Measurements from ENCODE around the gene TAF1C. TPM values are rescaled to one million over a fixed set of nuclear protein-coding genes. Genes with fewer than 3 reads are reported as not detected.

The TAF1C gene
- total and polyA plus RNA-seq, 9 of the 15 experiments (the other 6 are each of a cell fraction or from before 2014, with no cell fraction given): 1.5 to 74.8 (median 21.0) TPM

- TF ChIP-seq, protein P1, sequence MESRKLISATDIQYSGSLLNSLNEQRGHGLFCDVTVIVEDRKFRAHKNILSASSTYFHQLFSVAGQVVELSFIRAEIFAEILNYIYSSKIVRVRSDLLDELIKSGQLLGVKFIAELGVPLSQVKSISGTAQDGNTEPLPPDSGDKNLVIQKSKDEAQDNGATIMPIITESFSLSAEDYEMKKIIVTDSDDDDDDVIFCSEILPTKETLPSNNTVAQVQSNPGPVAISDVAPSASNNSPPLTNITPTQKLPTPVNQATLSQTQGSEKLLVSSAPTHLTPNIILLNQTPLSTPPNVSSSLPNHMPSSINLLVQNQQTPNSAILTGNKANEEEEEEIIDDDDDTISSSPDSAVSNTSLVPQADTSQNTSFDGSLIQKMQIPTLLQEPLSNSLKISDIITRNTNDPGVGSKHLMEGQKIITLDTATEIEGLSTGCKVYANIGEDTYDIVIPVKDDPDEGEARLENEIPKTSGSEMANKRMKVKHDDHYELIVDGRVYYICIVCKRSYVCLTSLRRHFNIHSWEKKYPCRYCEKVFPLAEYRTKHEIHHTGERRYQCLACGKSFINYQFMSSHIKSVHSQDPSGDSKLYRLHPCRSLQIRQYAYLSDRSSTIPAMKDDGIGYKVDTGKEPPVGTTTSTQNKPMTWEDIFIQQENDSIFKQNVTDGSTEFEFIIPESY (CRISPR knock-in tag; IDR thresholded peaks at IDR 0.05): peak; percentile 97
- peak; percentile 92; the same call in 1 of the 2 replicates for TF ChIP-seq MBD2 (IDR thresholded peaks at IDR 0.05; ENCODE audit: borderline replicate concordance, low read depth)
- TF ChIP-seq TSC22D4 (tag; IDR thresholded peaks at IDR 0.05): no peak
- no peak for TF ChIP-seq COPS2 (conservative IDR thresholded peaks at IDR 0.05)
- TF ChIP-seq E2F1 (CRISPR knock-in tag; IDR thresholded peaks at IDR 0.05): no peak
Observed at GRCh38 chr16:84190731-84191388, 4.0 kb upstream of the TAF1C start, which contains the start of gene ADAD2 (continued).

- H3K79me2 ChIP-seq (ENCODE audit: control insufficient read depth, insufficient read depth, low read length): peaks cover 26% of the 10 kb centered on the region
- intact Hi-C loops (cut with micrococcal nuclease) (loop anchor here (5.0 kb wide), 1 partner anchor 298 kb away; no protein-coding TSS in a partner anchor), in situ Hi-C loops (cut with MboI) (loop anchor here (10.0 kb wide), 1 partner anchor 230 kb away; the partner anchor contains the start of gene OSGIN1)
- BruUV-seq (replicated peaks): no TSS peak
- H3K9ac ChIP-seq (ENCODE audit: insufficient read depth in 1 of 2, low read depth in 2 of 2, low read length in 2 of 2): peak overlapping the region in 1 of 2 experiments; percentile 38; a peak in 2 of 4 replicates
- ATAC-seq: no peak
- H3K4me3 ChIP-seq: no peak overlapping the region
- WGBS (ENCODE audit: insufficient coverage, low coverage, missing lambda C conversion rate): 95% methylated on average over 10 of the region's 10 CpGs
- peaks cover 13% of the 10 kb centered on the region for H3K9me1 ChIP-seq (ENCODE audit: control insufficient read depth, insufficient read depth, low read length)
- H3K36me3 ChIP-seq (ENCODE audit: control insufficient read depth, insufficient read depth, low read length): peaks cover 57% of the 10 kb centered on the region; the same call in 2 of the 3 replicates
- H2AFZ ChIP-seq (ENCODE audit: low read depth, low read length): no peak overlapping the region
- POLR2A ChIA-PET: no interaction called here
- CTCF ChIA-PET (ENCODE audit: low intra/inter-chr PET ratio): interaction anchor here (0.6 kb wide), 1 partner anchor 508 kb away, joined by 3 read pairs; no protein-coding TSS in a partner anchor
- H3K4me2 ChIP-seq (ENCODE audit: insufficient read depth, low read length): no peak overlapping the region
- no peaks in the 10 kb centered on the region for H4K20me1 ChIP-seq (replicated peaks; ENCODE audit: control insufficient read depth, insufficient read depth, low read length)
- H3K9me3 ChIP-seq (replicated peaks; ENCODE audit: control insufficient read depth, insufficient read depth, low read depth, low read length): peaks cover 2% of the 10 kb centered on the region; the same call in 1 of the 2 replicates
- no peak for FAIRE-seq
- H3K27ac ChIP-seq (ENCODE audit: extremely low read depth, low read depth, low read length): no peak overlapping the region
- no peak for DNase-seq (ENCODE audit: extremely low read depth in 1 of 4, low spot score in 3 of 4)
- H3K27me3 ChIP-seq (ENCODE audit: control insufficient read depth in 2 of 2, insufficient read depth in 2 of 2, low read length in 2 of 2): peaks cover 0 to 1% of the 10 kb centered on the region in 2 experiments; a peak in 1 of 5 replicates
- peaks cover 5 to 39% of the 10 kb centered on the region in 2 experiments; a peak in 4 of 5 replicates for H3K4me1 ChIP-seq (replicated peaks in 1 of 2; ENCODE audit: control insufficient read depth in 2 of 2, insufficient read depth in 2 of 2, low read length in 2 of 2)
- TF ChIP-seq NCOA1 (IDR thresholded peaks at IDR 0.05; ENCODE audit: low read depth) (no peak), JUND (IDR thresholded peaks at IDR 0.05; ENCODE audit: borderline replicate concordance, low read depth, low read length) (no peak), JUND (tag; IDR thresholded peaks at IDR 0.05; ENCODE audit: borderline replicate concordance, low read depth, low read length) (no peak), NR0B1 (IDR thresholded peaks at IDR 0.05; ENCODE audit: partially characterized antibody) (no peak), PRMT5 (CRISPR knock-in tag; IDR thresholded peaks at IDR 0.05) (no peak), NR2C2 (CRISPR knock-in tag; IDR thresholded peaks at IDR 0.05) (no peak), NR2C2 (tag; IDR thresholded peaks at IDR 0.05) (no peak), HES1 (IDR thresholded peaks at IDR 0.05; ENCODE audit: low read depth) (no peak), HMGN3 (IDR thresholded peaks at IDR 0.05; ENCODE audit: borderline replicate concordance, extremely low read depth, insufficient read length, low read depth, low read length) (no peak), EP400 (IDR thresholded peaks at IDR 0.05) (no peak), ARID1B (IDR thresholded peaks at IDR 0.05) (no peak)
Observed at GRCh38 chr16:84184775-84185174, 2.1 kb downstream of the TAF1C start.
